ENCODE data around the gene DHX8. TPM values are rescaled to one million over a fixed set of nuclear protein-coding genes. Genes with fewer than 3 reads are reported as not detected.

The DHX8 gene
- total and polyA plus RNA-seq, 2 of the 8 experiments (the other 6 are each of a cell fraction or from before 2014, with no cell fraction given) = 30.5 to 59.4 TPM

- no peak for TF ChIP-seq CHD7 (IDR thresholded peaks at IDR 0.05; ENCODE audit: insufficient replicate concordance, low read length)
- no peak for TF ChIP-seq E2F6 (IDR thresholded peaks at IDR 0.05)
- TF ChIP-seq TAF7 (optimal IDR thresholded peaks at IDR 0.05; ENCODE audit: borderline replicate concordance, low read depth, low read length) = no peak
- TF ChIP-seq HDAC6 (IDR thresholded peaks at IDR 0.05; ENCODE audit: low read depth, low read length) = no peak
Measured at GRCh38 chr17:43550754-43551153, 67.0 kb downstream of the DHX8 start (continued).

All from H1 (cell line).